PC-9 (cell line): ENCODE data around the gene DIP2C.

Experiments
- CTCF ChIP-seq: fragments of 200-600 bp; sonication (generic); conservative IDR thresholded peaks from 2 replicates; pipeline ENCODE4 v1.6.1; 2017; ENCODE audit warnings: mixed run types, antibody characterized with exemption, mild to moderate bottlenecking, moderate library complexity
- EZH2 ChIP-seq: fragments of 200-600 bp; sonication (generic); IDR thresholded peaks from 2 replicates; pipeline ENCODE4 v1.8.0; 2017; ENCODE audit warnings: antibody characterized with exemption, low read depth

- no peak for TF ChIP-seq CTCF
- TF ChIP-seq EZH2 = no peak
These were observed 302.5 kb downstream of the DIP2C start for GRCh38 chr10:386771-387592.
